ENCODE results near the gene PHGDH.
A peak's percentile ranks its signal among the peaks of the same experiment; 100 is the strongest.
"Not testable (repeated sequence)": the region's sequence is repeated elsewhere in the genome, so short reads cannot be mapped to it uniquely, and the experiment has no call there.

The PHGDH gene

DNA sequence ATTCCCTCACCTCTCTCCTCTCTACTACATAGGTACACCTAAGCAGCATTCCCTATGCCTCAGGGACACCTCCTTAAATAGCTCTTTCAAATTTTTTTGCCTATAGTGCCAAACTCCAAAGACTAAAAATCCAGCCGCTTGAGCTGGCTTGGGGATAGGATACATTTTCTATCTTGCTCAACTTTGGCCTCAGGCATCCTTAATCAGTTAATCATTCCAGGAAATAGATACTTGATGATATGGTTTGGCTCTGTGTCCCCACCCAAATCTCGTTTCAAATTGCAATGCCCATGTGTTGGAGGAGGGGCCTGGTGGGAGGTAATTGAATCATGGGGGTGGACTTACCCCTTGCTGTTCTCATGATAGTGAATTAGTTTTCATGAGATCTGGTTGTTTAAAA is 11.4 kb upstream of the PHGDH start:
- DNase-seq (ENCODE audit: extremely low read depth, low read depth): no peak
- TF ChIP-seq, protein P1, sequence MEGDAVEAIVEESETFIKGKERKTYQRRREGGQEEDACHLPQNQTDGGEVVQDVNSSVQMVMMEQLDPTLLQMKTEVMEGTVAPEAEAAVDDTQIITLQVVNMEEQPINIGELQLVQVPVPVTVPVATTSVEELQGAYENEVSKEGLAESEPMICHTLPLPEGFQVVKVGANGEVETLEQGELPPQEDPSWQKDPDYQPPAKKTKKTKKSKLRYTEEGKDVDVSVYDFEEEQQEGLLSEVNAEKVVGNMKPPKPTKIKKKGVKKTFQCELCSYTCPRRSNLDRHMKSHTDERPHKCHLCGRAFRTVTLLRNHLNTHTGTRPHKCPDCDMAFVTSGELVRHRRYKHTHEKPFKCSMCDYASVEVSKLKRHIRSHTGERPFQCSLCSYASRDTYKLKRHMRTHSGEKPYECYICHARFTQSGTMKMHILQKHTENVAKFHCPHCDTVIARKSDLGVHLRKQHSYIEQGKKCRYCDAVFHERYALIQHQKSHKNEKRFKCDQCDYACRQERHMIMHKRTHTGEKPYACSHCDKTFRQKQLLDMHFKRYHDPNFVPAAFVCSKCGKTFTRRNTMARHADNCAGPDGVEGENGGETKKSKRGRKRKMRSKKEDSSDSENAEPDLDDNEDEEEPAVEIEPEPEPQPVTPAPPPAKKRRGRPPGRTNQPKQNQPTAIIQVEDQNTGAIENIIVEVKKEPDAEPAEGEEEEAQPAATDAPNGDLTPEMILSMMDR (IDR thresholded peaks at IDR 0.05; ENCODE audit: low read depth, low read length): no peak

DNA sequence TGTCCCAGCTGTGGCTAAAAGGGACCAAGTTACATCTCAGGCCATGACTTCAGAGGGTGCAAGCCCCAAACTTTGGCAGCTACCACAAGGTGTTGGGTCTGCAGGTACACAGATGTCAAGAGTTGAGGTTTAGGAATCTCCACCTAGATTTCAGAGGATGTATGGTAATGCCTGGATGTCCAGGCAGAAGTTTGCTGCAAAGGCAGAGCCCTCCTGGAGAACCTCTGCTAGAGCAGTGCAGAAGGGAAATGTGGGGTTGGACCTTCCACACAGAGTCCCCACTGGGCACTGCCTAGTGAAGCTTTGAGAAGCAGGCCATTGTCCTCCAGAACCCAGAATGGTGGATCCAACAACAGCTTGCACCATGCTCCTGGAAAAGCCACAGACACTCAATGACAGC is 10.1 kb upstream of the PHGDH start:
- DNase-seq (ENCODE audit: extremely low read depth, low read depth): no peak
- TF ChIP-seq, protein P1 (IDR thresholded peaks at IDR 0.05; ENCODE audit: low read depth, low read length): no peak

DNA sequence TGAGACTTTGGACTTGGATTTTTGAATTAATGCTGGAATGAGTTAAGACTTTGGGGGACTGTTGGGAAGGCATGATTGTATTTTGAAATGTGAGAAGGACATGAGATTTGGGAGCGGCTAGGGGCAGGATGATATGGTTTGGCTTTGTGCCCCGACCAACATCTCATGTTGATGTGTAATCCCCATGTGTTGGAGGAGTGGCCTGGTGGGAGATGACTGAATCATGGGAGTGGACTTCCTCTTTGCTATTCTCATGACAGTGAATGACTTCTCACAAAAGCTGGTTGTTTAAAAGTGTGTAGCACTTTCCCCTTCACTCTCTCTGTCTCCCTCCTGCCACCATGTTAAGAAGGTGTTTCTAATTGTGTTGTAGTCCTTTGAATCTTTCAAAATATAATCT is 9.3 kb upstream of the PHGDH start:
- no peak for DNase-seq (ENCODE audit: extremely low read depth, low read depth)
- TF ChIP-seq, protein P1 (IDR thresholded peaks at IDR 0.05; ENCODE audit: low read depth, low read length): no peak

DNA sequence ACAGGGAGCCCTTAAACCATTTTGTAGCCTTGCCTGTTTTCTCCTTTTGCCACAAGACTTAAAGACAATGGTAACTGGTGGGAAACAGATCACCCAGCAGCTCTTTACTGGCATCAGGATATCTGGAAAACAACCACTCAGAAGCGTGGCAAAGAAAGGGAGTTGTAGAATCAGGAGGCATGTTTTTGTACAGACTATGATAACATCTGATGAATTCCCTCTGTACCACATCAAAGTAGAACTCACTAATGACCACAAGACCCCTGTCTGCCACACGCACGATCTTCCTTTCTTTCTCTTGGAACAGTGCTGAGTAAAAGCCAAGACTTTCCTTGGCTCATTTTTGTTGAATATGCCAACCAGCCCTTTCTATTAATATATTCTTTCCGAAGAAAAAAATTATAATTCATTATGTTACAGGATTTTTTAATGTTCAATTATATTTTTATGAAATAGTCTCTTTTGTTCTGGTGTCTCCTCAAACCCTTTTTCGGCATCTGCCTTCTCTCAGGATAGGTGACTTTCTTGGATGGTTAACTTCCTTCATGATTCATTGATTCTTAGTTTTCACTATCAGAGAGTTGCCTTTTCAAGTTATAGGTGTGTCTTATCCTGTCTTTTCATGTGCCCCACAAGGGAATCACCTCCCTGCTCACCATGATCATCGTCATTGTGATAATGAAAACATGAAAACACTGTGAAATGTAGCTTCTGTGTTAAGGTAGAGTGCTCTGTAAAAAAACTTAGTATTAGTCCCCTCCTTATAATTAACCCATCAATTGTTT is 7.9 kb upstream of the PHGDH start:
- no peak for DNase-seq (ENCODE audit: extremely low read depth, low read depth)
- TF ChIP-seq, protein P1 (IDR thresholded peaks at IDR 0.05; ENCODE audit: low read depth, low read length): no peak

DNA sequence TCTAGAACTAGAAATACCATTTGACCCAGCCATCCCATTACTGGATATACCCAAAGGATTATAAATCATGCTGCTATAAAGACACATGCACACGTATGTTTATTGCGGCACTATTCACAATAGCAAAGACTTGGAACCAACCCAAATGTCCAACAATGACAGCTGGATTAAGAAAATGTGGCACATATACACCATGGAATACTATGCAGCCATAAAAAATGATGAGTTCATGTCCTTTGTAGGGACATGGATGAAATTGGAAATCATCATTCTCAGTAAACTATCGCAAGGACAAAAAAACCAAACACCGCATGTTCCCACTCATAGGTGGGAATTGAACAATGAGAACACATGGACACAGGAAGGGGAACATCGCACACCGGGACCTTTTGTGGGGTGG is 5.1 kb upstream of the PHGDH start:
- DNase-seq (ENCODE audit: extremely low read depth, low read depth): not testable (repeated sequence)

DNA sequence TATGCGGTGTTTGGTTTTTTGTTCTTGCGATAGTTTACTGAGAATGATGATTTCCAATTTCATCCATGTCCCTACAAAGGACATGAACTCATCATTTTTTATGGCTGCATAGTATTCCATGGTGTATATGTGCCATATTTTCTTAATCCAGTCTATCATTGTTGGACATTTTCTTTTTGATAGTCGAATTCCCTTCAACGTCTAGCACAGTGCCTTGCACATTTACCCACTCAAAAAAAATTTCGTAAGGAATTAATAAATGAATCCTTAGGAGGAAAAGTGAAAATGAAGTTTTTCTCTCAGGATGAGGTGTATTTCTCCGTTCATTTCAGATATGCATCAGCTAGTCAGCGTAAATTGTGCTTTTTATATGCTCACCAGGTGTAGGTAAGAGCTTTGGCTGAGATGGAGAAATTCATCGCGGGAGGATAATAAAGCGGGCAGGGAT is 354 bp upstream of the PHGDH start:
- not testable (repeated sequence) for DNase-seq (ENCODE audit: extremely low read depth, low read depth)

DNA sequence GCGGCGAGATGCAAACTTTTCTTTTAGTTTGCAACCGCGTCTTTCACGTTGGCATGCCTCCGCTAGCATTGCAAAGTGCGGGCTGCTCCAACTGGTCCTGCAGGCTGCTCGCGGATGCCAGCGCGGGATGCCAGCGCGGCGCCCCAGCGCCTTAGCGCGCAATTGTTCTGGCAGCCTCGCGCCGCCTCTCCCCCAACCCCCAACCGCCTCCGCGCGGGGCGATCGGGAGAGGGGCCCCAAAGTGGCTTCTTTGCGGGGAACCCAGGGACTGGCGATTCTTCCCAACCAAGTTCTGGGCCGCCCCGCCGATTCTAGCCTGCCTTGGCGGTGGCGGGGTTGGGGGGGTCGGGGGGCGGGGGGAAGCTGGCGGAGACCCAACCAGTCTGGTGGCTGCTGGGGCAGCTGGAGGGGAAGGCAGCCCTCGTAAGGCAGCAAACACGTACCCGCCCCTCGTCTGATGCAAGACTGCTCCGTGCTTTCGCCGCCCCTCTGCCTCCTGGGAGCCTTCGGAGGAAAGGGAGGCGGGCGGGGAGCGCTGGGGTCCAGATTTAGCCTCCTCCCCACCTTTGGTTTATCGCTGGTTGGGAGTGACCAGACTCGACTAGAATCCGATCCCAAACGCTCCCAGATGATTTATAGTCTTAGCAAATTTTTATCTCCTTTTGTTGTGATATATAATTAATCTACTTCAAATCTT is 756 bp downstream of the PHGDH start:
- peak; percentile 94 for DNase-seq (ENCODE audit: extremely low read depth, low read depth)
- TF ChIP-seq, protein P1 (IDR thresholded peaks at IDR 0.05; ENCODE audit: low read depth, low read length): no peak; the same call in 1 of the 2 replicates

DNA sequence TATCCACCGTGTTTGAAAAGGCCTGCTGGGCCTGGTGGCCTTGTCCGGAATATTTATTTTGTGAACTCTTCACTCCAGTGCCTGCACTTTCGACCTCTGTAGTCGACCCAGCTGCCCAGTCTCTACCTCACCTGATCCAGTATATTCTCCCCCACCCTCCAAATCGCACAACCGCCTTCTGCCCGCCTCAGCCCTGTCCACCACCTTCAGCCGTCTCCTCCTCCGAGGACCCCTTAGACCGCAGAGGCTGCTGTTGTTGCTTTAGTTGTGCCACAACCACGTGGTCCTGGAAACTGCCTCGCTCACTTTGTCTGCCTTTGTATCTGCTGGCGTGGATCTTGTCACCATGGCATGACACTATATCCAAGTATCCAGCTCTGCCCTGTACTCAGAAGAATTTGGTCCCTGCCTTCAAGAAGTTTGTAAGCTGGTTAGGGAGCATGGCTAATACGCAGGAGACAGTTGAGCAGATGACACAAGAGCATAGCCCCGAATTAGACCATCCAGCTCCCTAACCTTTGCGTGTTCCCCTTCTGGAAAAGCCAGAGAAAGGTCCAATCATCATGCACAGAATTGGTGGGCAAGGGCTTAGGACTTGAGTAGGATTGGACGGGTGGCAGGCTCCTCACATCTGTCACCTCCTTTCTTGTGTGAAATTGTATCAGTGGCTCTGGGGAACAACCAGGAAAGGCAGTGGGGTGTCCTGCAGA is 1.5 kb downstream of the PHGDH start:
- no peak for DNase-seq (ENCODE audit: extremely low read depth, low read depth)
- TF ChIP-seq, protein P1 (IDR thresholded peaks at IDR 0.05; ENCODE audit: low read depth, low read length): no peak
